Upper lobe of left lung (tissue), 6 donors: ENCODE results near the gene MAZ. TPM values are rescaled to one million over a fixed set of nuclear protein-coding genes. Genes with fewer than 3 reads are reported as not detected.
"Not testable (repeated sequence)": the region's sequence is repeated elsewhere in the genome, so short reads cannot be mapped to it uniquely, and the experiment has no call there.

Source experiments
- ATAC-seq, 2 donors: fragments of 200-7000 bp; cut with Tn5 transposase; one replicate each; pipeline ENCODE4 v1.9.1; 2022; ENCODE audit warnings: mild to moderate bottlenecking in 2 of 2, moderate library complexity in 2 of 2; ENCODE audit not compliant: low FRiP score in 2 of 2
- DNase-seq, 2 donors: peaks; one replicate each; pipeline ENCODE4 v3.0.0-alpha.2; 2019 to 2020
- H3K27ac ChIP-seq, 4 donors: fragments of 200-600 bp; sonication (generic); one replicate each; pipeline ENCODE4 v1.5.1; 2016 to 2019
- H3K27me3 ChIP-seq, 4 donors: fragments of 200-600 bp; sonication (generic); one replicate each; pipeline ENCODE4 v1.5.1; 2017 to 2019
- H3K36me3 ChIP-seq, 4 donors: fragments of 200-600 bp; sonication (generic); one replicate each; pipeline ENCODE4 v1.5.1; 2016 to 2019
- H3K4me1 ChIP-seq, 4 donors: fragments of 200-600 bp; sonication (generic); one replicate each; pipeline ENCODE4 v1.5.1; 2018 to 2019
- H3K4me3 ChIP-seq, 4 donors: fragments of 200-600 bp; sonication (generic); one replicate each; pipeline ENCODE4 v1.5.1; 2017 to 2019; ENCODE audit warnings: mild to moderate bottlenecking in 2 of 4, moderate library complexity in 1 of 4
- H3K9me3 ChIP-seq, 4 donors: fragments of 200-600 bp; sonication (generic); one replicate each; pipeline ENCODE4 v1.5.1; 2018 to 2019
- EP300 ChIP-seq, 4 donors: sonication (generic); formaldehyde crosslinking; IDR thresholded peaks; one replicate each; pipeline ENCODE4 v1.5.1; 2017; ENCODE audit warnings: antibody characterized with exemption in 4 of 4, control low read depth in 2 of 4
- POLR2A ChIP-seq, 4 donors: fragments of 450-650 bp; IDR thresholded peaks; one replicate each; pipeline ENCODE4 v1.5.1; 2016 to 2017; ENCODE audit warnings: antibody characterized with exemption in 4 of 4, mild to moderate bottlenecking in 2 of 4
- POLR2AphosphoS5 ChIP-seq, 2 donors: sonication (generic); formaldehyde crosslinking; IDR thresholded peaks; one replicate each; pipeline ENCODE4 v1.5.1; 2017; ENCODE audit warnings: antibody characterized with exemption in 2 of 2
- WGBS, 2 donors: methylation state at CpG; one replicate each; pipeline ENCODE4 v1.1.5; 2017 to 2018; 5-methylcytosine and 5-hydroxymethylcytosine counted together
- total RNA-seq, 6 donors: library from RNA; depleted of rRNA in 4 of 6; stranded (reverse); fragments of >200 nt in 4 of 6; gene quantifications; one replicate each; pipeline versions ENCODE4 v1.1.0 to v1.2.1, GENCODE V29; 2016 to 2021
- TF ChIP-seq, protein P1 (sequence below), 6 experiments: fragments of 450-650 bp in 4 of 6; fragments of 200-600 bp in 2 of 6; sonication (generic) in 2 of 6; IDR thresholded peaks; one replicate each; pipeline ENCODE4 v1.5.1; 2016 to 2019; ENCODE audit warnings: antibody characterized with exemption in 6 of 6
- donor health status: DM: no; HTN: no; CAD: no; lungs with moderate emphysema.
- donor health status: DM: no; HTN: yes; CAD: no; lungs with severe emphysema.

The MAZ gene
- total RNA-seq, 6 donors from 2014 or later = 83.7 to 232 (median 165) TPM

DNA sequence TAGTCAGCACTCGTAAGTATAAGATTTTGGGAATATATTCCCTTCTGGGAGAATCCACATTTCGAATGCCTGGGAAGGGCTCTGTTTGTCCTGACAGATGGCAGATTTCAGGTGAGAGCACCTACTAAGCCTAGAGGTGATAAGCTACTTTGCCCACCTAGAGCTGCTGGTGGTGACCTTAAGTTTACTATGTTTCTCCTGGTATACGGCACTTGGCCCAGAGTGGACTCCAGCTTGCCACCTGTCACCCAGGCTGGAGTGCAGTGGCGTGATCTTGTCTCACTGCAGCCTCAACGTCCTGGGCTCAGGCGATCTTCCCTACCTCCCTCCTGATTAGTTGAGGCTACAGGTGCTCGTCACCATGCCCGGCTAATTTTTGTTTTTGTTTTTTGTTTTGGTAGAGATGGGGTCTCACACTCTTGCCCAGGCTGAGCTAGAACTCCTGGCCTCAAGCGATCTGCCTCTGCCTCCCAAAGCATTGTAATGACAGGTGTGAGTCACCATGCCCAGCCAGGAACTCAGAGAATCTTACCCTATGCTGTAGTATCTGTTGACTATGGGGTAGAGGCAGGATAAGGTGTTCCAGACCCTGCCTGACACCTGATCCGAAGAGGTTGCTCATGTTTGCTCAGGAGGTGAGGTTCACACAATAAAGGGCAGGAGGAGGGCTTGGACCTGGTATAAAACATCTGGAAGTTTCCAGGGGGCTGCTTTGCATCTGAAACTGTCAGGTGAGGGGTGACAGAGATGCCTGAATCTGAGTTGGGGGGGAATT lies 28.6 kb upstream of the MAZ start, which contains the start of gene ZG16:
ZG16 (plus strand) TSS at position 681 of the 775 bp plus-strand sequence. CDS start 1,011 bp downstream, outside the sequence.
- Histone ChIP-seq H3K27ac (no peak within 1 kb of the TSS), H3K4me3 (no peak within 1 kb of the TSS), H3K9me3 (no peaks in the 10 kb centered on the region), H3K27me3 (no peaks in the 10 kb centered on the region), H3K36me3 (no peaks in the 10 kb centered on the region), H3K4me1 (no peaks in the 10 kb centered on the region)
- DNase-seq (no peak), ATAC-seq (no peak)
- TF ChIP-seq POLR2AphosphoS5 (IDR thresholded peaks at IDR 0.05) (no peak), POLR2A (IDR thresholded peaks at IDR 0.05) (no peak)
- TF ChIP-seq, protein P1, sequence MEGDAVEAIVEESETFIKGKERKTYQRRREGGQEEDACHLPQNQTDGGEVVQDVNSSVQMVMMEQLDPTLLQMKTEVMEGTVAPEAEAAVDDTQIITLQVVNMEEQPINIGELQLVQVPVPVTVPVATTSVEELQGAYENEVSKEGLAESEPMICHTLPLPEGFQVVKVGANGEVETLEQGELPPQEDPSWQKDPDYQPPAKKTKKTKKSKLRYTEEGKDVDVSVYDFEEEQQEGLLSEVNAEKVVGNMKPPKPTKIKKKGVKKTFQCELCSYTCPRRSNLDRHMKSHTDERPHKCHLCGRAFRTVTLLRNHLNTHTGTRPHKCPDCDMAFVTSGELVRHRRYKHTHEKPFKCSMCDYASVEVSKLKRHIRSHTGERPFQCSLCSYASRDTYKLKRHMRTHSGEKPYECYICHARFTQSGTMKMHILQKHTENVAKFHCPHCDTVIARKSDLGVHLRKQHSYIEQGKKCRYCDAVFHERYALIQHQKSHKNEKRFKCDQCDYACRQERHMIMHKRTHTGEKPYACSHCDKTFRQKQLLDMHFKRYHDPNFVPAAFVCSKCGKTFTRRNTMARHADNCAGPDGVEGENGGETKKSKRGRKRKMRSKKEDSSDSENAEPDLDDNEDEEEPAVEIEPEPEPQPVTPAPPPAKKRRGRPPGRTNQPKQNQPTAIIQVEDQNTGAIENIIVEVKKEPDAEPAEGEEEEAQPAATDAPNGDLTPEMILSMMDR (IDR thresholded peaks at IDR 0.05) = no peak
- 80 to 90% methylated on average over 9 to 10 of the region's 10 CpGs for WGBS, 2 donors

DNA sequence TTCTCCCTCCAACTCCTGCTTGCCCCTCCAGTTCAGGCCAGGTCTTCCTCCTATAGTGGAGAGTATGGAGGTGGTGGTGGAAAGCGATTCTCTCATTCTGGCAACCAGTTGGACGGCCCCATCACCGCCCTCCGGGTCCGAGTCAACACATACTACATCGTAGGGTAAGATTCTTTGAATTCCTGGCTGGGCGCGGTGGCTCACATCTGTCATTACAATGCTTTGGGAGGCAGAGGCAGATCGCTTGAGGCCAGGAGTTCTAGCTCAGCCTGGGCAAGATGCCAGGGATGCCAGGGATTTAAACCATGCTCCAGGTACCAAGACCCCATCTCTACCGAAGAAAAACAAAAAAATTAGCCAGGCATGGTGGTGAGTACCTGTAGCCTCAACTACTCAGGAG lies 26.9 kb upstream of the MAZ start:
- Histone ChIP-seq H3K27me3 (no peaks in the 10 kb centered on the region), H3K4me3 (no peak overlapping the region), H3K9me3 (no peaks in the 10 kb centered on the region), H3K4me1 (peaks cover 0 to under 1% (median 0%) of the 10 kb centered on the region in 4 donors), H3K36me3 (no peaks in the 10 kb centered on the region), H3K27ac (no peak overlapping the region)
- TF ChIP-seq POLR2AphosphoS5 (IDR thresholded peaks at IDR 0.05) (no peak), POLR2A (IDR thresholded peaks at IDR 0.05) (no peak), EP300 (IDR thresholded peaks at IDR 0.05) (no peak)
- TF ChIP-seq, protein P1 (IDR thresholded peaks at IDR 0.05) = no peak
- DNase-seq (no peak), ATAC-seq (no peak)
- 59 to 71% methylated on average over 10 of the region's 10 CpGs for WGBS, 2 donors

DNA sequence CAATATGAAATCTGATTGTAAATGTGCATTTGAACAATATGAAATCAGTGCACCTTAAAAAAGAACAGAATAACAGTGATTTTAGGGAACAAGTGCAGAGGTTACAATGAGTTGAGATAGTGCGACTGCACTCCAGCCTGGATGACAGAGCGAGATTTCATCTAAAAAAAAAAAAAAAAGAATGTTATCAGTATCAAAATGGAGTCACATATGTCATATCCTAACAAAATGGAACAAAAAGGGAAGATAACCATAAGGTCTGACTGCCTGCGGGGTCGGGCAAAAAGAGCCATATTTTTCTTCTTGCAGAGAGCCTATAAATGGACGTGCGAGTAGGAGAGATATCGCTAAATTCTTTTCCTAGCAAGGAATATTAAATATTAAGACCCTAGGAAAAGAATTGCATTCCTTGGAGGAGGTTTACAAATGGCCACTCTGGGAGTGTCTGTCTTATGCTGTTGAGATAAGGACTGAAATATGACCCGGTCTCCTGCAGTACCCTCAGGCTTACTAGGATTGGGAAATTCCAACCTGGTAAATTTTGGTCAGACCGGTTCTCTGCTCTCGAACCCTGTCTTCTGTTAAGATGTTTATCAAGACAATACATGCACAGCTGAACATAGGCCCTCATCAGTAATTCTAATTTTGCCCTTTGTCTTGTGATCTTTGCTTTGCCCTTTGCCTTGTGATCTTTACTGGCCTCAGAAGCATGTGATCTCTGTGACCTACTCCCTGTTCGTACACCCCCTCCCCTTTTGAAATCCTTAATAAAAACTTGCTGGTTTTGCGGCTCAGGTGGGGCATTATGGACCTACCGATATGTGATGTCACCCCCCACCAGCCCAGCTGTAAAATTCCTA lies 23.0 kb upstream of the MAZ start:
- 66 to 68% methylated on average over 13 of the region's 13 CpGs for WGBS, 2 donors
- not testable (repeated sequence) for H3K27ac ChIP-seq

DNA sequence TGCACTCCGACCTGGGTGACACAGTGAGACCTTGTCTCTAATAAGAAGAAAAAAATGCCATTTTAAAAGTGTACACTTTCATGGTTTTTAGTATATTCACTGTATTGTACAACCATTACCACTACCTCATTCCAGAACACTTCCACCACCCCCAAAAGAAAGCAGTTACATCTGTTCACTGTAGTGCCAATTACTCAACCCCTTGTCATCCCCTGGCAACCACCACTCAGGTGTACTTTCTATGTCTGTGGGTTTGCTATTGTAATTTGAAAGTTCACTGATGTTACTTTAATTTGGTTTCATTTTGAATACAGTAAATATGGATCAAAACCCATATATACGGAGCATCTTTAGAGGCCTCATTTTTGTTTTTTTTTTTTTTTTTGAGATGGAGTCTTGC lies 22.2 kb upstream of the MAZ start:
- TF ChIP-seq POLR2A (IDR thresholded peaks at IDR 0.05) (no peak), EP300 (IDR thresholded peaks at IDR 0.05) (no peak), POLR2AphosphoS5 (IDR thresholded peaks at IDR 0.05) (no peak)
- TF ChIP-seq, protein P1 (IDR thresholded peaks at IDR 0.05) = no peak
- peaks cover 0 to 13% (median 2%) of the 10 kb centered on the region in 4 donors for H3K4me1 ChIP-seq
- ATAC-seq (no peak), DNase-seq (peak in 1 of 2 donors; percentile 45)
- no peaks in the 10 kb centered on the region for H3K36me3 ChIP-seq
- WGBS, 2 donors = 76 to 89% methylated on average over 2 of the region's 2 CpGs
- H3K4me3 ChIP-seq = no peak overlapping the region
- no peak overlapping the region for H3K27ac ChIP-seq
- H3K9me3 ChIP-seq = no peaks in the 10 kb centered on the region
- H3K27me3 ChIP-seq = no peaks in the 10 kb centered on the region

More for the DNA sequence above, 23.0 kb upstream of the MAZ start:
- H3K9me3 ChIP-seq, H3K4me3 ChIP-seq, H3K36me3 ChIP-seq, ATAC-seq, H3K27me3 ChIP-seq: not testable (repeated sequence)
- DNase-seq = peak in 1 of 2 donors; percentile 47
- peaks cover 0 to 12% (median 2%) of the 10 kb centered on the region in 4 donors for H3K4me1 ChIP-seq

DNA sequence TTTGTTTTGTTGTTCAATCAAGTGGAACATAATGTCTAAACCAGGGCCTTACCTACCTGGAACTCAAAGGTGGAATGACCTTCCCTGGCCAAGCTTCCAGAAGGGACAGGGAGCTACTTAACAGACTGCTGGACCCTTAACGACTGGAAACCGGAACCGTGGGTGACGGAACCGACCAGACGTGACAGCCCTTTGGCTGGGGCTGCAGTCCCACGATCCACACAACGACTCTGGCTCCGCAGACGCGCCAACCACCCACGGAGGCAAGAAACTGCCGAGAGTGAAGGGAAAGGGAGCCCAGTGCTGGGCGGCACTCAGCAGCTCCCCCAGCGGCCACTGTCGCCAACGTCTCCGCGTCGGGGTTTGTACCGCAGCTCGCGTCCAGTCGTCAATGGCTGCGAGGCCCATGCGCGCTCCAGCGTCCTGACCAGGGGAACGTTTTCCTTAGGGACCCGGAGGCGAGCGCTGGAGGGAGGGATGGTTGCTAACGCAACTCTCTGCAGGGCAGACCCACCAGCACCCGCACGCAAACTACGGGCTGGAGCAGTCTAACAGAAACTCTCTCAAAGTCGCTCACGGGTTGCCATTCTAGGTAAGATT lies 21.3 kb upstream of the MAZ start:
- peak overlapping the region in 1 of 4 donors; percentile 11 for H3K27ac ChIP-seq
- H3K36me3 ChIP-seq = no peaks in the 10 kb centered on the region
- peaks cover 6 to 21% (median 8%) of the 10 kb centered on the region in 4 donors for H3K4me1 ChIP-seq
- no peaks in the 10 kb centered on the region for H3K9me3 ChIP-seq
- no peaks in the 10 kb centered on the region for H3K27me3 ChIP-seq
- ATAC-seq = peak; percentile 74 to 95
- peak overlapping the region in 2 of 4 donors; percentile 23 to 27 for H3K4me3 ChIP-seq
- 36 to 48% methylated on average over 23 to 38 of the region's 38 CpGs for WGBS, 2 donors
- TF ChIP-seq EP300 (IDR thresholded peaks at IDR 0.05) (no peak), POLR2AphosphoS5 (IDR thresholded peaks at IDR 0.05) (no peak), POLR2A (IDR thresholded peaks at IDR 0.05) (no peak)
- TF ChIP-seq, protein P1 (IDR thresholded peaks at IDR 0.05) = peak; percentile 73 to 79 (median 76)
- DNase-seq = peak; percentile 68 to 94

DNA sequence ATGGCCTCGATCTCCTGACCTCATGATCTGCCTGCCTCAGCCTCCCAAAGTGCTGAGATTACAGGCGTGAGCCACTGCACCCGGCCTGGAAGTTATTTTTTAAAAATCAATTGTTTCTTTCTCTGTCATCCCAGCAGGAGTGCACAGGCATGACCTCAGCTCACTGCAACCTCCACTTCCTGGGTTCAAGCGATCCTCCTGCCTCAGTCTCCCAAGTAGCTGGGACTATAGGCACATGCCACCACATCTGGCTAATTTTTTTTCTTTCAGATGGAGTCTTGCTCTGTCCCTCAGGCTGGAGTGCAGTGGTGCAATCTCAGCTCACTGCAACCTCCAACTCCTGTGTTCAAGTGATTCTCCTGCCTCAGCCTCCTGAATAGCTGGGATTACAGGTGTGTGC lies 19.2 kb upstream of the MAZ start:
- not testable (repeated sequence) for H3K4me3 ChIP-seq, DNase-seq, H3K9me3 ChIP-seq, H3K27me3 ChIP-seq, H3K27ac ChIP-seq, ATAC-seq, H3K36me3 ChIP-seq
- H3K4me1 ChIP-seq = peaks cover 17 to 36% (median 18%) of the 10 kb centered on the region in 4 donors
- 77% methylated on average over 4 of the region's 4 CpGs for WGBS, 2 donors
